HG03159 (cell line): Measurements from ENCODE around the gene AP5S1.
"Not testable (repeated sequence)": the region's sequence is repeated elsewhere in the genome, so short reads cannot be mapped to it uniquely, and the experiment has no call there.

Experiments
- ATAC-seq: cut with Tn5 transposase; IDR thresholded peaks from one replicate; pipeline ENCODE4 v1.9.1; 2021; ENCODE audit warnings: mild to moderate bottlenecking, moderate library complexity; ENCODE audit not compliant: unreplicated experiment

The AP5S1 gene

DNA sequence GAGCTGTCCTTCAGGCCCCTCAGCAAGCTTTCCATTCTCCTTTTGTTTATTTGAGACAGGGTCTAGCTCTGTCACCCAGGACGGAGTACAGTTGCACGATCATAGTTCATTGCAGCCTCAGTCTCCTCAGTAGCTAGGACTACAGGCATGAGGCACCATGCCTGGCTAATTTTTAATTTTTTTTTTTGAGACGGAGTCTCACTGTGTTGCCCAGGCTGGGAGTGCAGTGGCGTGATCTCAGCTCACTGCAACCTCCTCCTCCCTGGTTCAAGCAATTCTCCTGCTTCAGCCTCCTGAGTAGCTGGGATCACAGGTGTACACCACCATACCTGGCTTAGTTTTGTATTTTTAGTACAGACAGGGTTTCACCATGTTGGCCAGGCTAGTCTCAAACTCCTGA is 31.1 kb upstream of the AP5S1 start:
- ATAC-seq = not testable (repeated sequence)

DNA sequence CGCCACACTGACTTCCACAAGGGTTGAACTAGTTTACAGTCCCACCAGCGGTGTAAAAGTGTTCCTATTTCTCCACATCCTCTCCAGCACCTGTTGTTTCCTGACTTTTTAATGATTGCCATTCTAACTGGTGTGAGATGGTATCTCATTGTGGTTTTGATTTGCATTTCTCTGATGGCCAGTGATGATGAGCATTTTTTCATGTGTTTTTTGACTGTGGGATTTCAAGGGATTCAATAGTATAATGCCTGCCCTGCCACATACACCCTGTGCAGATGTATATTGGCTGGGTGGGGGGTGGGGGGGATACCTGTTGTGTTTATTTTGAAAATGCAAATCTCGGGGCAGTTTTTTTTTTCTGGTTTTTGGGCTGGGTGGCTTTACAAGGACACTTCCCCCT is 26.2 kb upstream of the AP5S1 start:
- not testable (repeated sequence) for ATAC-seq

DNA sequence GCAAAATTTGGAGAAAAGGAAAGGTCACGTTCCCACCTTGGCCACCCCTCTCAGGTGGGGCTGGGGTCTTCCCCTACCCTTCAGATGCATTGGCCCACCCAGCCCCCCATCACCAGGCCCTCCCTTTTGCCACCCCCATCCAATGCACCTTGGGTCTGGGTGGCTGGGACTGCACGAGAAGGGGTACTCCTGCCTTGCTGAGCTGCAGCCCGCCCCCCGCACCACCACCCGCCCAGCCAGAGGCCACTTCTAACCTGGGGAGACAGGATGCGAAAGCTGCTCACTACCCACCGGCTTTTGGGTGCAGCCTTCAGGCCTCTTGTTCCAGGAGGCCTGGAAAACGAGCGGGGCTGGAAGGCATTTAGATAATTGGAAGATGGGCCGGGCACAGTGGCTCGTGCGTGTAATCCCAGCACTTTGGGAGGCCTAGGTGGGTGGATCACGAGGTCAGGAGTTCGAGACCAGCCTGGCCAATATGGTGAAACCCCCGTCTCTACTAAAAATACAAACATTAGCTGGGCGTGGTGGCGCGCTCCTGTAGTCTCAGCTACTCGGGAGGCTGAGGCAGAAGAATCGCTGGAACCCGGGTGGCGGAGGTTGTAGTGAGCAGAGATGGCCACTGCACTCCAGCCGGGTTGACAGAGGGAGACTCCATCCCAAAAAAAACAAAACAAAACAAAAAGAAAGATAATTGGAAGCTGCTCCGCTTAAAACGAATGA is 25.5 kb upstream of the AP5S1 start:
- ATAC-seq = no peak

DNA sequence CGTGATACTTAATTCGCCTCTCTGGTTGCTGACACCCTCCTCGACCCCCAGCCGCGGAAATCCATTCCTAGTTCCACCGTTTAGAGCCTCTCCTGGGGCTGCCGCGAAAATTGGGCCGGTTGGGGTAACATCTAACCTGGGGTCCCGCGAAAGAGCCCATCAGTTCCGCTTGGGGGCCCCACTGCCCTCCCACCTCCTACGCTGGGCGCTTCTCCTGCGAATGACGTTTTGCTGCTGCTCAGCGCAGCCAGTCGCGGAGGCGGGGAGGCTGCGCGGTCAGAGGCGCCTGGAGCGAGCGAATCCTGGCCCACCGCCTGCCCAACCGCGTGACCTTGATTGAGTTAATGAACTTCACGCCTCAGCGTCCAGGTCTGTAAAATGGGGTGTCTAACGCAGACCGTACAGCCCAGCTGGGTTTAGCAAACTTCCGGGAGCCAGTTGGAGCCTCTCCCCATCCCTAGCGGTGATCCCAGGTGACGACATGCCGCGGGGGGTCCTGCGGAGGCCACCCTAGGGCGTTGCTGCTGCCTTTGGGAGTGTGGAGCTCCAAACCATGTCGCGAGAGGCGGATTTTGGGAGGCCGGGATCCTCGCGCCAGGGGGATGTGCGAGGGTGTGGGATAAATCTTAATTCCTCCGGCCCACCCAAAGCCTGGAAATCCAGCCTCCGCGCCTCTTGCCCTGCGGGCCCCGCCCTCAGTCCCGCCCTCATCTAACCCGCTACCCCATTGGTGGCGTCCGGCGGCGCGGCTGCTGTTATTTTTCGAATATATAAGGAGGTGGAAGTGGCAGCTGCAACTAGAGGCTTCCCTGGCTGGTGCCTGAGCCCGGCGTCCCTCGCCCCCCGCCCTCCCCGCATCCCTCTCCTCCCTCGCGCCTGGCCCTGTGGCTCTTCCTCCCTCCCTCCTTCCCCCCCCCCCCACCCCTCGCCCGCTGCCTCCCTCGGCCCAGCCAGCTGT is 24.6 kb upstream of the AP5S1 start, which contains the start of gene CDC25B:
Gene CDC25B (plus strand): TSS at position 800 of the 958 bp plus-strand sequence. CDS start 222 bp downstream, outside the sequence.
- ATAC-seq = peak; percentile 66

DNA sequence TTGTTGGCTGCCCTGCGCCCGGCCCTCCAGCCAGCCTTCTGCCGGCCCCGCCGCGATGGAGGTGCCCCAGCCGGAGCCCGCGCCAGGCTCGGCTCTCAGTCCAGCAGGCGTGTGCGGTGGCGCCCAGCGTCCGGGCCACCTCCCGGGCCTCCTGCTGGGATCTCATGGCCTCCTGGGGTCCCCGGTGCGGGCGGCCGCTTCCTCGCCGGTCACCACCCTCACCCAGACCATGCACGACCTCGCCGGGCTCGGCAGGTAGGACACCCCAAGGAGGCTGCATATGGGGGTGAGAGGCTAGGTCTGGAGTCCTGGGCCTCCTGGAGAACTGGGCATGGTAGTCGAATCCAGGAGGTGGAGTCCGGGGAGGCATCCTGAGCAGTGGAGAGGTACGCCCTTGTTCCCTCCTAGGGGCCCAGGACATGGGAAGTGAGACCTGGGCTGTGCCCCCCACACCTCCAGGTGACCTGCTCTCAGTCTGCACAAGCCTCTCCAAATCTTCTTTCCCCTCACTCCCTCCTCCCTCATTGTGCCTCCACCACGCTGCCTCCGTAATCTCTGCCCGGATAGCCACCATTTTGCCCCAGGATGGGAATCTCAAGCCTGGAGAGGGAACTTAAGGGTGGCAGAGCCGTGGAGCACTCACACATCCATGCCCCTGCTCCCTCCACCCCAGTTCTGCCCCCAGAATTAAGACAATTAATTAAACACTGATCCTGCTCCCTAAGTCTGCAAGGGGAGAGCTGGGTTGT is 23.7 kb upstream of the AP5S1 start:
- ATAC-seq = peak; percentile 7

DNA sequence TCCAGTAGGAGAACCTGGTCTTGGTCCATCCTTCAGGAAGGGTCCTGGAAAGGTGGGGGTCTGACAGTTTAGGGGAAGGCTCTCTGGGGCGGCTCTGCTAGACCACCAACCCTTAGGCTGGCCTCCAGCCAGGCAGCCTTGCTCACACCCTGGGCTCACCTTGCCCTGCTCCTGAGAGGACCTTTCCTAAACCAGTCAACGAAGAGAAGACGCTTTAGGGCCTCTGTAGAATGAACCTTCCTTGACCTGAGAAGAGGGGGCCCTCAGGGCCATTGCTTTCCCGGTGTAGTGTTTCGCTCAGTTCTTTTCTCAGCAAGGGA is 23.2 kb upstream of the AP5S1 start:
- no peak for ATAC-seq

DNA sequence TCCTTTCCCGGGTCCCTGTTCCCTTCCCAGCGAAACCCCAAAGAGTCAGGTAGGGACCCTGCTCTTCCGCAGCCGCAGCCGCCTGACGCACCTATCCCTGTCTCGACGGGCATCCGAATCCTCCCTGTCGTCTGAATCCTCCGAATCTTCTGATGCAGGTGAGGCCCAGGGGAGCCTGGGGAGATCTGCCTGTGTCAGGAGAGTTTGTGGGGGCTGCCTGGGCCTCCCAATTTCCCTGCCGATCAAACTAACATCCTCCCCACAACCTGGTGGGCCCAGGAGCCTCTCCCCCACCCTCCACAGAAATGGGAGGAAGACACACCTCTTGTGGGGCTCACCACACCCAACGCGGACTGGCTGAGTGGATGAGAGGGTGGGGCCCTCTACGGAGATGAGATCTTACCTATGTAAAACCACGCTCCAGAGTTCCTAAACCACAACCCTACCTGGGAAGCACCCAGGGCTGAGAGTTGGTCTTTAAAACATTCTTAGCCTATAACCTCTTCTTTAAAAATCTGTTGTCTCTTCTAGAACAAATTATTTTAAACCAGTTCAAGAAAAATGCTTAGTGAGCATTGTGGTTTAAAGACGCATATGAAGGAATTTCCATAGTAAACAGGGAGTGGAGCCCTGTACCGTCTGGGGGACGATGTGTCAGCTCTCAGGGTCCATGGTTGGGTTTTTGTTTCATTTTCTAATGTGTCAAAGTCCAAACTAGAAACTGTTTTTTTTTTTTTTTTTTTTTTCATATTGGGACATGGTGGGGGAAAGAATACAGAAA is 22.6 kb upstream of the AP5S1 start:
- no peak for ATAC-seq

DNA sequence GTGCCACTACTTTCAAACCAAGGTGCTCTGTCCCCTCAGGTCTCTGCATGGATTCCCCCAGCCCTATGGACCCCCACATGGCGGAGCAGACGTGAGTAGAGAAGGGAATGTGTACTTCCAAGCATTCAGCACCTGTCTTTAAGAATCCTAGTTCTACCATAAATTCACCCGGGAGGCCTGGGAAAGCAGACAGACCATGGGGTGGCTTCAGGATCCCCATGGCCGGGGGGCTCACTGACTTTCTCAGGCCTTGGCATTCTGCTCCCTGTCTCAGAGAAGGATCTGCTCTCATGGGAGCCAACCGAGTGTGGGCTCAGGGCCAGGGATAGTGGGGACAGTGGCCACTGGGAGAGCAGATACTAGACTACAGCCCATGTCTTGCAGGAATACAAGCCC is 22.0 kb upstream of the AP5S1 start:
- no peak for ATAC-seq

DNA sequence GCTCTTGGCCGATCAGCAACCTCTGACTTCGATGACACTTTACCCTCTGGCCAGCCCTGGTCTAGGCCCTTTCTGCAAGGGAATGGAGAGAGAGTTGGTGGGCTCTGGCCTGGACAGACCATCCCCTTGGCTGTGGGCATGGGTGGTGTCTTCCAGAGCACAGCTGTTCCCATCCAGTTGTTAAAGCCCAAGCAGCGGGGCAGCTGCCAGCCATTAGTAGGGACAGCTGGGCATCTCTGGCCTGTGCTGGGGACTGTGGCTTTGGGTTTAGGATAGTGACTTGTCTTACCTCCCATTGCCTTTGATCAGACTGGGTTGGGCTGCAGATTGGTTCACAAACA is 21.5 kb upstream of the AP5S1 start:
- ATAC-seq = no peak

DNA sequence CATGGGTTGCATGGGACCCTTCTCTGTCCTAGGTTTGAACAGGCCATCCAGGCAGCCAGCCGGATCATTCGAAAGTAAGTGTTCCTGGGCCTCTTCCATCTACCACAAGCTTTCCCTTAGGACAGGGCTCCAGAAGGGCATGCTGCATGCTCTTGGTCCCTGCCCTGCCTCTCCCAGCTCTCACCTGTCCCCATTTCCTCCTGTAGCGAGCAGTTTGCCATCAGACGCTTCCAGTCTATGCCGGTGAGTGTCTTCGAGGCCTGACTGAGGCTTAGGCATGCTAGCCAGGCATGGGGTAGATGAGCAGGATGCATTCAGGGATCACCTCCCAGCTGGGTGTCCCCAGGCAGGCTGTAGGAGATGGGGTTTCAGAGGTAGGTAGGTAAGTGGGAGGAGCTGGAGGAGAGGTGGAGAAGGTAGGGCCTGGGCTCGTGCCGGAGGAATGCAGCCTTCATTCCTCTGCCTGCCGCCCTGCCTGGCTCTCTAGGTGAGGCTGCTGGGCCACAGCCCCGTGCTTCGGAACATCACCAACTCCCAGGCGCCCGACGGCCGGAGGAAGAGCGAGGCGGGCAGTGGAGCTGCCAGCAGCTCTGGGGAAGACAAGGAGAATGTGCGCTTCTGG is 20.0 kb upstream of the AP5S1 start:
- ATAC-seq = no peak

DNA sequence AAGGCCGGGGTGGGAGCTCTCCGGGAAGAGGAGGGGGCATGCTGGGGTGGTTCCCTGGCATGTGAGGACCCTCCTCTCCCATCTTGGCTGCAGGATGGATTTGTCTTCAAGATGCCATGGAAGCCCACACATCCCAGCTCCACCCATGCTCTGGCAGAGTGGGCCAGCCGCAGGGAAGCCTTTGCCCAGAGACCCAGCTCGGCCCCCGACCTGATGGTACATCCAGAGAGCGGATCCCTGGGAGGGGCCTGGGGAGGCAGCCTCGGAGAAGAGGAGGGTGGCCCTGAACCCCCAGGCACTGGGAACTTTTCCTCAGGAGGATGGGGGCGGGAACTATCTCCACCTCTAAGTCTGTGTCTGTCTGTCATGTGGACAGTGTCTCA is 19.5 kb upstream of the AP5S1 start:
- no peak for ATAC-seq

DNA sequence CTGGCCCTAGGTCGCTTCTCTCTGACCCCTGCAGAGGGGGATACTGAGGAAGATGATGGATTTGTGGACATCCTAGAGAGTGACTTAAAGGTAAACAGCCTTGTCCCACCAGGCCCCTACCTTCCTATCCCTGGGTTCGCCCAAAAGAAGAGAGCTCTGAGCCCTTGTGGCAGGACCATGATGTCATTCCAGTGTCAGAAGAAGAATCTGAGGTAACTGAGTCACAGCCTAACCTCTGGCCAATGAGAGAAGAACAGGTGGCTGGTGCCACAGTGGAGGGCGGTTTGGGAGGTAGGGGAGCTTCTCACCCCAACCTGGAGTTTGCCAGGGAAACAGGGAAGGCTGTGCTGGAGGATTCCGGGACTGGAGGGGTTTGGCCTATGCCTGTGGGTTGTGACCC is 19.0 kb upstream of the AP5S1 start:
- no peak for ATAC-seq

DNA sequence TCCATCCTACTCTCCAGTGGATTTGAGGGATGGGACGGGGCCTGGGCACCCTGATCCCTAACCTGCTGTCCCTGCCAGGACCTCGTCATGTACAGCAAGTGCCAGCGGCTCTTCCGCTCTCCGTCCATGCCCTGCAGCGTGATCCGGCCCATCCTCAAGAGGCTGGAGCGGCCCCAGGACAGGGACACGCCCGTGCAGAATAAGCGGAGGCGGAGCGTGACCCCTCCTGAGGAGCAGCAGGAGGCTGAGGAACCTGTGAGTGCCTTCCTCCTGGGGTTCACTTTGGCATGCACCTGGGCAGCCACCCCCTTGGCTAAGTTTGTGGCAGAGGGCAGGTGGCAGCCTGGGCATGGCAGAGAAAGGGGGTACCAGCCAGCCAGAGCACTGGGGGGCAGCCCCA is 18.5 kb upstream of the AP5S1 start:
- no peak for ATAC-seq

DNA sequence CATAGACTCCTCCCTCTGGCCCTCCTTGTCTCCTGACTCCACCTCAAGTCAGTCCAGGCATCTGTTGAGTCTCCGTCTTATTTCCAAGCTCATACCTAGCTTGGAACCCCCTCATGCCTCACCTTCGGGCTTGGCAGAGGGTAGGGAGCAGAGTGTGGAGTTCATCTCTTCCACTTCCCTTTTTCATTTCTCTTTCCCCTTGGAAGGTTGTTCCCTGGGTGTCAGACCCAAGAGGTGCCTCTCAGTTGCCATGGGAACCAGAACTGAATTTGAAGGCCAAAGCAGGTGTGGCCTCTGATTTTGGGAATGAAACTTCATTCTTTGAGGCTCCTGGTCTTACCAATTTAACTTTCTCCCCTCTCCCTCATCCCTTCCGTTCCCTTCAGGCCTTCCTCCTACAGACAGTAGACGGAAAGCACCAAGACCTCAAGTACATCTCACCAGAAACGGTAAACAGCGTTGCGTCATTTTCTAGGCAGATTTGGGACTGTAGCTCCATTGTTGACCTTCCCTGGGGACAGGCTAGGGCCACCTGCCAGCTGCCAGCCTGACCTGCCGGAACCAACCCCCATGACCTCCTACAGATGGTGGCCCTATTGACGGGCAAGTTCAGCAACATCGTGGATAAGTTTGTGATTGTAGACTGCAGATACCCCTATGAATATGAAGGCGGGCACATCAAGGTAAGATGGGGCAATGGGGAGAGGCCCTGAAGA is 17.7 kb upstream of the AP5S1 start:
- no peak for ATAC-seq

DNA sequence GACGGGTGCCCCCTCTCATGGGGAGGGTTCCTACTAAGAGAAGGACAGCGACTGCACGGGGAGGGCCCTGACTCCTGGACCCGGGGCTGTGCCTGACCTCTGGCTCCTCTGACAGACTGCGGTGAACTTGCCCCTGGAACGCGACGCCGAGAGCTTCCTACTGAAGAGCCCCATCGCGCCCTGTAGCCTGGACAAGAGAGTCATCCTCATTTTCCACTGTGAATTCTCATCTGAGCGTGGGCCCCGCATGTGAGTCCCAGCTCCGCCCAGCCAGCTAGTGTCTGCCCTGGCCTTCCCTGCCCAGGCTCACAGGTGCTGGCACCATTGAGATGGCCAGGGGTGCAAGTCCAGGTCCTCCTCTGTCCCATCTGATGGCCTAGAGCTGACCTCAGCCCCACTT is 17.1 kb upstream of the AP5S1 start:
- ATAC-seq = no peak

DNA sequence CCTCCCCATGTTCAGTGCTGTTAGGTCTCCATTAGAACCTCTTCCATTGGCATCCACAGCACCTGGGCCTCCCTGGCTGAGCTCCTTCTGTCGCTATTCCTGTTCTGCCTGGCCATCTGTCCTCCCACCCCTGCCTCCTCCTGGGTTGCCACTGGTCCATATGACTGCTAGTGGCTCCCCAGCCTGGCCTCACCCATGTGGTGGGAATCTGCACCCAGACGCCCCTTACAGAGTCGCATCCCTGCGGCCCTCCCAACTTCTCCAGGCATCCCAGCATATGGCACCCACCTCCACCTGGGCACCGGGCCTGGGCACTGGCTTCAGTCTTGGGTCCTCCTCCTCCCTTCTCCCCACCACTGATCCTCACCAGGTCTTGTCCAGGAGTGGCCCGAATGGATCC is 16.5 kb upstream of the AP5S1 start:
- no peak for ATAC-seq

DNA sequence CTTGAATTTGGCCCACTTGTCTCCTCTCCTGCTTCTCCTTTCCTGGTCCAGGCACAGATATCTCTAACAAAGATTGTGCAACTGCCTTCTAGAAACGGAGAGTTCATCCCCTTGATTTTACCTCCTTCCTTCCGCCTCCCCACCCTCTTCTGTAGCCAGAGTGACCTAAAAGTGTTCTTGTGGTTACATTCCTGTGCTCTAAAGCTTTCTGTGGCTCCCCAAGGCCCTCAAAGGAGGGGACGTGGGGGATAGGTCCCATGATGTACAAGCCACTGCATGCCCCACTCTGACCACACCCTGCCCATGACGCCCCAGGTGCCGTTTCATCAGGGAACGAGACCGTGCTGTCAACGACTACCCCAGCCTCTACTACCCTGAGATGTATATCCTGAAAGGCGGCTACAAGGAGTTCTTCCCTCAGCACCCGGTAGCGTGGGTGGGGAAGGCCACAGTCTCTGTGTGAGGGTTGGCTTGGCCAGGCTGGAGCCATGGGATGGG is 16.0 kb upstream of the AP5S1 start:
- no peak for ATAC-seq

DNA sequence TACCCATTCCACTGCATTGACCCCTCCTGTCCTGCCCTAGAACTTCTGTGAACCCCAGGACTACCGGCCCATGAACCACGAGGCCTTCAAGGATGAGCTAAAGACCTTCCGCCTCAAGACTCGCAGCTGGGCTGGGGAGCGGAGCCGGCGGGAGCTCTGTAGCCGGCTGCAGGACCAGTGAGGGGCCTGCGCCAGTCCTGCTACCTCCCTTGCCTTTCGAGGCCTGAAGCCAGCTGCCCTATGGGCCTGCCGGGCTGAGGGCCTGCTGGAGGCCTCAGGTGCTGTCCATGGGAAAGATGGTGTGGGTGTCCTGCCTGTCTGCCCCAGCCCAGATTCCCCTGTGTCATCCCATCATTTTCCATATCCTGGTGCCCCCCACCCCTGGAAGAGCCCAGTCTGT is 15.6 kb upstream of the AP5S1 start:
- ATAC-seq = no peak

DNA sequence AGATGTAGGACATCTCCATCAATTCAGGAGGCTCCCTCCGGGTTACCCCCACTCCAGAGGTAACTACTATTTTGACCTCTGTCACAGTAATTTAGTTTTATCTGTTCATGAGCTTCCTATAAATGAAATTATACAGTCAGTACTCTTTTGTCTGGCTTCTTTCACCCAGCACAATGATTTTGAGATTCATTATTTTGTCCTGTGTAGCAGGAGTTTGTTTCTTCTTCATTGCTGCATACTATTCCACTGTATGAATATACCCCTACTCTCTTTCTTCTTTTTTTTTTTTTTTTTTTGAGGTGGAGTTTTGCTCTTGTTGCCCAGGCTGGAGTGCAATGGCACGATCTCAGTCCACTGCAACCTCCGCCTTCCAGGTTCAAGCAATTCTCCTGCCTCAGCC is 11.8 kb upstream of the AP5S1 start:
- no peak for ATAC-seq
